CD4-positive, alpha-beta T cell (primary cell): Measurements from ENCODE around the gene GADD45B. TPM values are rescaled to one million over a fixed set of nuclear protein-coding genes. Genes with fewer than 3 reads are reported as not detected.

Experiments used
- ATAC-seq: fragments of 200-7000 bp; cut with Tn5 transposase; one replicate; pipeline ENCODE4 v1.10.0; 2022; ENCODE audit warnings: mild to moderate bottlenecking; ENCODE audit not compliant: poor library complexity
- CTCF ChIA-PET: fragments of 350-600 bp; sonication (Branson Sonifier 250); formaldehyde crosslinking; loops from one replicate; lab custom pipeline; 2021; ENCODE audit warnings: antibody characterized with exemption, inconsistent platforms; lab: Charles Lee
- POLR2A ChIA-PET: fragments of 350-600 bp; sonication (Branson Sonifier 250); formaldehyde crosslinking; loops from one replicate; lab custom pipeline; 2021; ENCODE audit warnings: antibody characterized with exemption, inconsistent platforms; lab: Charles Lee
- DNase-seq, 14 experiments: peaks; one replicate each; pipeline ENCODE4 v3.0.0-alpha.2; 2013 to 2020; ENCODE audit warnings: mixed read lengths in 2 of 14
- H3K27ac ChIP-seq, 2 donors: one replicate each; pipeline versions ENCODE4 v1.5.1 to v1.7.0; 2013; ENCODE audit warnings: low read length in 2 of 2, low read depth in 1 of 2, mild to moderate bottlenecking in 1 of 2
- H3K27me3 ChIP-seq, 2 experiments: 1 replicate in 1 of 2; 2 replicates in 1 of 2; pipeline versions ENCODE4 v1.6.1 to v1.7.0; 2013; ENCODE audit warnings: low read length in 2 of 2, control low read depth in 1 of 2, mild to moderate bottlenecking in 1 of 2, moderate library complexity in 1 of 2; ENCODE audit not compliant: insufficient read depth in 2 of 2, control insufficient read depth in 1 of 2
- H3K36me3 ChIP-seq: one replicate; pipeline ENCODE4 v1.6.1; 2013; ENCODE audit warnings: low read length, control low read depth; ENCODE audit not compliant: insufficient read depth
- H3K4me1 ChIP-seq: one replicate; pipeline ENCODE4 v1.6.1; 2013; ENCODE audit warnings: low read length, control low read depth; ENCODE audit not compliant: insufficient read depth
- H3K4me3 ChIP-seq: one replicate; pipeline ENCODE4 v1.5.1; 2013; ENCODE audit warnings: mild to moderate bottlenecking, low read length, moderate library complexity
- H3K9me3 ChIP-seq, 2 experiments: 1 replicate in 1 of 2; 2 replicates in 1 of 2; pipeline versions ENCODE4 v1.6.1 to v1.7.0; 2013; ENCODE audit warnings: low read length in 2 of 2, mild to moderate bottlenecking in 2 of 2, control low read depth in 1 of 2, moderate library complexity in 1 of 2; ENCODE audit not compliant: control insufficient read depth in 1 of 2, insufficient read depth in 1 of 2
- H3K27ac Mint-ChIP-seq: one replicate; pipeline ENCODE4 v1.8.0; 2020; ENCODE audit warnings: mixed read lengths
- H3K27me3 Mint-ChIP-seq: one replicate; pipeline ENCODE4 v1.8.0; 2021; ENCODE audit warnings: mixed read lengths
- H3K36me3 Mint-ChIP-seq: one replicate; pipeline ENCODE4 v1.8.0; 2021; ENCODE audit warnings: low read depth, mixed read lengths
- H3K4me1 Mint-ChIP-seq: one replicate; pipeline ENCODE4 v1.8.0; 2021; ENCODE audit warnings: low read depth, mixed read lengths
- H3K4me3 Mint-ChIP-seq: one replicate; pipeline ENCODE4 v1.8.0; 2020; ENCODE audit warnings: mild to moderate bottlenecking, mixed read lengths
- H3K9me3 Mint-ChIP-seq: one replicate; pipeline ENCODE4 v1.8.0; 2020; ENCODE audit warnings: mixed read lengths
- intact Hi-C, 2 experiments: fragments of 100-400 bp; cut with DNase I in 1 of 2; cut with micrococcal nuclease in 1 of 2; formaldehyde crosslinking; loops; one replicate each; pipeline versions ENCODE4 v1.15.1 to v1.9.0; 2023 to 2025; cut with DNase I, micrococcal nuclease
- total RNA-seq, 174 experiments: library from RNA in 2 of 174; stranded (reverse) in 2 of 174; gene quantifications; one replicate each; pipeline ENCODE4 v1.2.3 and lab custom pipeline; 2021 to 2026
- TF ChIP-seq, protein P1 (sequence below): fragments of 200-600 bp; IDR thresholded peaks from one replicate; pipeline ENCODE4 v1.8.0; 2022; ENCODE audit warnings: antibody characterized with exemption, mild to moderate bottlenecking

GADD45B gene
- total RNA-seq, 2 experiments from 2014 or later, result 284 to 285 TPM

DNA sequence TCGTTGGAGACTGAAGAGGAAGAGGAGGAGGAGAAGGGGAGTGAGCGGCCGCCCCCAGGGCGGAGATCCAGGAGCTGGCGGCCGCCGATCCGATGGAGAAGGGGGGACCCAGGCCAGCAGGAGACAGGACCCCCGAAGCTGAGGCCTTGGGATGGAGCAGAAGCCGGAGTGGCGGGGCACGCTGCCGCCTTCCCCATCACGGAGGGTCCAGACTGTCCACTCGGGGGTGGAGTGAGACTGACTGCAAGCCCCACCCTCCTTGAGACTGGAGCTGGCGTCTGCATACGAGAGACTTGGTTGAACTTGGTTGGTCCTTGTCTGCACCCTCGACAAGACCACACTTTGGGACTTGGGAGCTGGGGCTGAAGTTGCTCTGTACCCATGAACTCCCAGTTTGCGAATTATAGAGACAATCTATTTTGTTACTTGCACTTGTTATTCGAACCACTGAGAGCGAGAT, 1.8 kb downstream of the GADD45B start:
- no peaks in the 10 kb centered on the region for H3K27me3 ChIP-seq
- peaks cover 28% of the 10 kb centered on the region for H3K36me3 Mint-ChIP-seq
- H3K27ac ChIP-seq, result peak overlapping the region in 1 of 2 donors; percentile 86
- TF ChIP-seq, protein P1, sequence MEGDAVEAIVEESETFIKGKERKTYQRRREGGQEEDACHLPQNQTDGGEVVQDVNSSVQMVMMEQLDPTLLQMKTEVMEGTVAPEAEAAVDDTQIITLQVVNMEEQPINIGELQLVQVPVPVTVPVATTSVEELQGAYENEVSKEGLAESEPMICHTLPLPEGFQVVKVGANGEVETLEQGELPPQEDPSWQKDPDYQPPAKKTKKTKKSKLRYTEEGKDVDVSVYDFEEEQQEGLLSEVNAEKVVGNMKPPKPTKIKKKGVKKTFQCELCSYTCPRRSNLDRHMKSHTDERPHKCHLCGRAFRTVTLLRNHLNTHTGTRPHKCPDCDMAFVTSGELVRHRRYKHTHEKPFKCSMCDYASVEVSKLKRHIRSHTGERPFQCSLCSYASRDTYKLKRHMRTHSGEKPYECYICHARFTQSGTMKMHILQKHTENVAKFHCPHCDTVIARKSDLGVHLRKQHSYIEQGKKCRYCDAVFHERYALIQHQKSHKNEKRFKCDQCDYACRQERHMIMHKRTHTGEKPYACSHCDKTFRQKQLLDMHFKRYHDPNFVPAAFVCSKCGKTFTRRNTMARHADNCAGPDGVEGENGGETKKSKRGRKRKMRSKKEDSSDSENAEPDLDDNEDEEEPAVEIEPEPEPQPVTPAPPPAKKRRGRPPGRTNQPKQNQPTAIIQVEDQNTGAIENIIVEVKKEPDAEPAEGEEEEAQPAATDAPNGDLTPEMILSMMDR, result no peak
- CTCF ChIA-PET, result interaction anchor here (0.7 to 9.5 kb wide), 13 partner anchors 26 to 159 kb away, joined by 3 to 57 read pairs (median 5); no protein-coding TSS in a partner anchor
- ATAC-seq (no peak), DNase-seq (peak in 6 of 14 experiments; percentile 19 to 62 (median 32))
- H3K27ac Mint-ChIP-seq, result peak overlapping the region; percentile 91
- H3K36me3 ChIP-seq, result peaks cover 8% of the 10 kb centered on the region
- intact Hi-C loops, result loop anchor here (2.0 to 5.0 kb wide), 2 partner anchors 25 to 85 kb away; no protein-coding TSS in a partner anchor
- peak overlapping the region; percentile 86 for H3K4me3 ChIP-seq
- H3K4me3 Mint-ChIP-seq, result peak overlapping the region; percentile 100
- peaks cover 25% of the 10 kb centered on the region for H3K4me1 Mint-ChIP-seq
- H3K27me3 Mint-ChIP-seq, result peaks cover 4% of the 10 kb centered on the region
- peaks cover 4 to 11% of the 10 kb centered on the region in 2 experiments for H3K9me3 ChIP-seq
- POLR2A ChIA-PET, result interaction anchor here (0.6 to 5.2 kb wide), 20 partner anchors 11 to 487 kb away, joined by 3 to 272 read pairs (median 16); partner anchors contain the start of genes LMNB2 and TIMM13
- H3K4me1 ChIP-seq, result peaks cover 45% of the 10 kb centered on the region
- H3K9me3 Mint-ChIP-seq, result no peaks in the 10 kb centered on the region

DNA sequence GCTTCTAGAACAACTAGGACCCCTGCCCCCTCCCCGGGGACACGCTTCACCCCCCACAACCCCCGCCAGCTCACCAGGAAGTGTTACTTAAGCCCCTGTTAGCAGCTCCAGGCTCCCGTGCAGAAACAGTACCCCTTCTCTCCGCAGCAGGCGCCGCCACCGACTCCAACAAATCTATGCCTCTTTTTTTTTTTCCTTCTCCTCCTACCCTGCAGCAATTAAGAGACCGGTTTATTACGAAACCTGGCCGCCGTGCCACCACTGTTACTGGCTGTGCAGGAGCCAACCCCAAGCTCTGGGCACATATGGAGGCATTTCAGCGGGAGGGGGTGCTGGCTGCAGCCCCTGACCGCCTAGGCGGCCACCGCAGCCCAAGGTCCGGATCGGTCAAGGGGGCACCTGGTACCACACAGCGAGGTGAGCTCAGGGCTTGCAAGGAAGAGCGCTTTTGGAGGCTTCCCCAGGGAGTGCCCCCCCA, 2.4 kb downstream of the GADD45B start:
- no peaks in the 10 kb centered on the region for H3K9me3 Mint-ChIP-seq
- H3K27ac ChIP-seq, result peak overlapping the region; percentile 52 to 86
- peak overlapping the region; percentile 91 for H3K27ac Mint-ChIP-seq
- peaks cover 8% of the 10 kb centered on the region for H3K36me3 ChIP-seq
- H3K27me3 ChIP-seq, result no peaks in the 10 kb centered on the region
- intact Hi-C loops, result loop anchor here (2.0 to 5.0 kb wide), 2 partner anchors 24 to 84 kb away; no protein-coding TSS in a partner anchor
- H3K4me3 Mint-ChIP-seq, result peak overlapping the region; percentile 100
- TF ChIP-seq, protein P1, result no peak
- peaks cover 45% of the 10 kb centered on the region for H3K4me1 ChIP-seq
- peak; percentile 45 for ATAC-seq
- H3K9me3 ChIP-seq, result peaks cover 8 to 16% of the 10 kb centered on the region in 2 experiments
- H3K36me3 Mint-ChIP-seq, result peaks cover 28% of the 10 kb centered on the region
- POLR2A ChIA-PET, result interaction anchor here (0.6 to 5.2 kb wide), 18 partner anchors 12 to 488 kb away, joined by 3 to 272 read pairs (median 6); partner anchors contain the start of genes LMNB2 and TIMM13
- peak; percentile 37 to 84 (median 58) for DNase-seq
- CTCF ChIA-PET, result interaction anchor here (0.7 to 9.5 kb wide), 13 partner anchors 25 to 158 kb away, joined by 3 to 57 read pairs (median 5); no protein-coding TSS in a partner anchor
- peak overlapping the region; percentile 86 for H3K4me3 ChIP-seq
- peaks cover 4% of the 10 kb centered on the region for H3K27me3 Mint-ChIP-seq
- H3K4me1 Mint-ChIP-seq, result peaks cover 25% of the 10 kb centered on the region

DNA sequence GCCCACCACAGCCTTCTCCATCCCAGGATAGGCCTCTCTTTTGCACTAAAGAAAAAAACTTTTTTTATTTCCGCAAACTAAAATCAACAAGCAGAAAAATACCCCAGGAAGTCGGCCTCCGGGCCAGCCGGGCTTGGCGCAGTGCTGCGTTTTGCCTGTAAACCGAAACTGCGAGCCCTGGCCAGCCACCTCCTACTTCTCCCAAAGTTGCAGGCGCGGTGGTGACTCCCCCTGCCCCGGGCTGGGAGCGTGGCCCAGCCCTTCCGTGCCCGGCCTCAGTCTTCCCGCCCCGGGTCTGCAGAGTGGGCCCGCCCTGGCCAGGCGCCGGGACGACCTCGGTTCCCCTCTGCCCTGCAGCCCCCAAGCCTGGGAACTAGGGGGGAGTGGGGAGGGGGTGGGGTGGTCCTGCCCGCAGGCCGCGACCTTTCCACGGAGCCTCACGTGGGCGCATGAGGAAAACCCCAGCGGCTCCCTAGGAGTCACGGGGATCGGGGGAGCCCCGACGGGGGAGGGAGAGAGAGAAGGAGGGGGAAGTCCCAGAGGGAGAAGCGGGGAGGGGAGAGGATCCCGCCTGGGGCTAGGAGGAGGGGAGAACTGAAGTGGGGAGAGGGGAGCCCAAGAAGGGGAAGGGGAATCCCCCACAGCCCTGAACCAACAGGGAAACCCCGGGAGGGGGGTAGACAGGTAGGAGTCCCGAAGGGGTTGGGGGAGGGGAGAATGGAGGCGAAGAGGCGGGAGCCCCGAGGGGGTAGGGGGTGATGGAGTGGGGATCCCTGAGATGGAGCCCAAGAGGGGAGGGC, 3.0 kb downstream of the GADD45B start:
- Histone ChIP-seq H3K9me3 (peaks cover 10 to 22% of the 10 kb centered on the region in 2 experiments), H3K36me3 (peaks cover 8% of the 10 kb centered on the region), H3K4me1 (peaks cover 45% of the 10 kb centered on the region), H3K4me3 (peak overlapping the region; percentile 86), H3K27me3 (no peaks in the 10 kb centered on the region), H3K27ac (peak overlapping the region; percentile 52 to 86)
- Mint-ChIP-seq H3K36me3 (peaks cover 28% of the 10 kb centered on the region), H3K9me3 (peaks cover 3% of the 10 kb centered on the region), H3K4me3 (peak overlapping the region; percentile 100), H3K27ac (peak overlapping the region; percentile 91), H3K4me1 (peaks cover 25% of the 10 kb centered on the region), H3K27me3 (peaks cover 4% of the 10 kb centered on the region)
- TF ChIP-seq, protein P1, result no peak
- DNase-seq (peak; percentile 45 to 89 (median 68)), ATAC-seq (peak; percentile 26)
- ChIA-PET POLR2A (interaction anchor here (0.7 to 5.2 kb wide), 13 partner anchors 15 to 427 kb away, joined by 3 to 272 read pairs (median 45); partner anchors contain the start of genes LMNB2 and TIMM13), CTCF (interaction anchor here (1.3 to 9.5 kb wide), 8 partner anchors 25 to 158 kb away, joined by 4 to 57 read pairs (median 7); no protein-coding TSS in a partner anchor)
- intact Hi-C loops, result loop anchor here (2.0 to 5.0 kb wide), 2 partner anchors 24 to 83 kb away; no protein-coding TSS in a partner anchor
